GM12891 (cell line): ENCODE data around the gene FRMD5.

ENCODE experiments used
- POLR2A ChIP-seq: IDR thresholded peaks from 2 replicates; pipeline ENCODE4 v1.6.1; 2011; ENCODE audit warnings: low read depth, low read length, control low read depth
- TAF1 ChIP-seq: IDR thresholded peaks from 2 replicates; pipeline ENCODE4 v1.6.1; 2011; ENCODE audit warnings: low read depth, low read length, control low read depth

DNA sequence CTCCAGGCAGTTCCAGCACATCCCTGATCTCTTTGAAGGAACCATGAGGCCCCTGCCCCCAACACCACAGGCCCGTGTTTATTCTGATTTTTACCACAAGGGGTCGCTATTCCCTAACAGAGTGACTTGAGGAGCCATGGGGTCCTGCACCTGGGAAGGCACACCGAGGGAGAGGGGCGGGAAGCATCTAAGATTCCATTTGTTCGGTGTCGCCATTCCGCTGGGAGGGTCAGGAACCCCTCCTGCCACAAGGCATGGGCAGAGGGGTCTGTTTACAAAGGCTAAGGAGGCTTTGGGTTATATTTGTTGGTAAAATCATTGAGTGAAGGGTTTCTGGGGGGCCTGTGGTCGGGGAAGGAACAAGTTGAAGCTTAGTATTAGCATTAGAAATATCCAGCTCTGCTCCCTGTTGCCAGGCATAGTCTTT, 291.2 kb downstream of the FRMD5 start:
- TF ChIP-seq POLR2A (no peak), TAF1 (no peak)
